ENCODE data around the gene KPNA5.

- TF ChIP-seq, protein P1, sequence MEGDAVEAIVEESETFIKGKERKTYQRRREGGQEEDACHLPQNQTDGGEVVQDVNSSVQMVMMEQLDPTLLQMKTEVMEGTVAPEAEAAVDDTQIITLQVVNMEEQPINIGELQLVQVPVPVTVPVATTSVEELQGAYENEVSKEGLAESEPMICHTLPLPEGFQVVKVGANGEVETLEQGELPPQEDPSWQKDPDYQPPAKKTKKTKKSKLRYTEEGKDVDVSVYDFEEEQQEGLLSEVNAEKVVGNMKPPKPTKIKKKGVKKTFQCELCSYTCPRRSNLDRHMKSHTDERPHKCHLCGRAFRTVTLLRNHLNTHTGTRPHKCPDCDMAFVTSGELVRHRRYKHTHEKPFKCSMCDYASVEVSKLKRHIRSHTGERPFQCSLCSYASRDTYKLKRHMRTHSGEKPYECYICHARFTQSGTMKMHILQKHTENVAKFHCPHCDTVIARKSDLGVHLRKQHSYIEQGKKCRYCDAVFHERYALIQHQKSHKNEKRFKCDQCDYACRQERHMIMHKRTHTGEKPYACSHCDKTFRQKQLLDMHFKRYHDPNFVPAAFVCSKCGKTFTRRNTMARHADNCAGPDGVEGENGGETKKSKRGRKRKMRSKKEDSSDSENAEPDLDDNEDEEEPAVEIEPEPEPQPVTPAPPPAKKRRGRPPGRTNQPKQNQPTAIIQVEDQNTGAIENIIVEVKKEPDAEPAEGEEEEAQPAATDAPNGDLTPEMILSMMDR (IDR thresholded peaks at IDR 0.05; ENCODE audit: low read depth, low read length) = no peak
- TF ChIP-seq EZH2phosphoT487 (IDR thresholded peaks at IDR 0.05; ENCODE audit: low read depth) = no peak
Observed at GRCh38 chr6:116772450-116772849, 91.4 kb downstream of the KPNA5 start.

Measured in OCI-LY3 (cell line).